ENCODE results near the gene CNGB1.

DNA sequence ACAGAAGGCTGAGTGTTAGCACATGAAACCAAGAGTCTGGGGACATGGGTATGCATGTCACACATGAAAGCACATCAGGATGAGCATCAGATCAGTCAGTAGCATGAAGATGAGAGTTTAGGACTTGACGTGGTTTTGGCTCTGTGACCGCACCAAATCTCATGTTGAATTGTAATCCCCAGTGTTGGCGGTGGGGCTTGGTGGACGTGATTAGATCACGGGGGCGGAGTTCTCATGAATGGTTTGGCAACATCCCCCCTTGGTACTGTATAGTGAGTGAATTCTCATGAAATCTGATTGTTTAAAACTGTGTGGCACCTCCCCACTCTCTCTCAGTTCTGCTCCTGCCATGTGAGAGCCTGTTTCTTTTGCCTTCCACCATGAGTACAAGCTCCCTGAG lies 46.4 kb downstream of the CNGB1 start:
- TF ChIP-seq, protein P1, sequence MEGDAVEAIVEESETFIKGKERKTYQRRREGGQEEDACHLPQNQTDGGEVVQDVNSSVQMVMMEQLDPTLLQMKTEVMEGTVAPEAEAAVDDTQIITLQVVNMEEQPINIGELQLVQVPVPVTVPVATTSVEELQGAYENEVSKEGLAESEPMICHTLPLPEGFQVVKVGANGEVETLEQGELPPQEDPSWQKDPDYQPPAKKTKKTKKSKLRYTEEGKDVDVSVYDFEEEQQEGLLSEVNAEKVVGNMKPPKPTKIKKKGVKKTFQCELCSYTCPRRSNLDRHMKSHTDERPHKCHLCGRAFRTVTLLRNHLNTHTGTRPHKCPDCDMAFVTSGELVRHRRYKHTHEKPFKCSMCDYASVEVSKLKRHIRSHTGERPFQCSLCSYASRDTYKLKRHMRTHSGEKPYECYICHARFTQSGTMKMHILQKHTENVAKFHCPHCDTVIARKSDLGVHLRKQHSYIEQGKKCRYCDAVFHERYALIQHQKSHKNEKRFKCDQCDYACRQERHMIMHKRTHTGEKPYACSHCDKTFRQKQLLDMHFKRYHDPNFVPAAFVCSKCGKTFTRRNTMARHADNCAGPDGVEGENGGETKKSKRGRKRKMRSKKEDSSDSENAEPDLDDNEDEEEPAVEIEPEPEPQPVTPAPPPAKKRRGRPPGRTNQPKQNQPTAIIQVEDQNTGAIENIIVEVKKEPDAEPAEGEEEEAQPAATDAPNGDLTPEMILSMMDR (IDR thresholded peaks at IDR 0.05; ENCODE audit: borderline replicate concordance, extremely low read depth, low read length, poor library complexity, severe bottlenecking) = no peak
- TF ChIP-seq EZH2 (IDR thresholded peaks at IDR 0.05; ENCODE audit: borderline replicate concordance, low read depth, low read length, severe bottlenecking) = no peak

Measured in DND-41 (cell line).